GM23338 (cell line): Measurements from ENCODE around the gene EVI2B. TPM values are rescaled to one million over a fixed set of nuclear protein-coding genes. Genes with fewer than 3 reads are reported as not detected.

Source experiments
- ATAC-seq: fragments of 200-7000 bp; cut with Tn5 transposase; 3 replicates; pipeline ENCODE4 v1.9.1; 2020
- DNase-seq: peaks from one replicate; pipeline ENCODE4 v3.0.0-alpha.2; 2015; ENCODE audit warnings: low spot score
- H2AFZ ChIP-seq: fragments of 200-600 bp; sonication (generic); 2 replicates; pipeline ENCODE4 v1.8.0; 2016; ENCODE audit warnings: antibody characterized with exemption, mild to moderate bottlenecking, moderate library complexity
- H3F3A ChIP-seq: fragments of 200-600 bp; sonication (generic); replicated peaks from 2 replicates; pipeline ENCODE4 v1.8.0; 2017; ENCODE audit warnings: antibody characterized with exemption, mixed run types, low read depth
- H3K27ac ChIP-seq: fragments of 200-600 bp; sonication (generic); 2 replicates; pipeline ENCODE4 v1.6.1; 2016; ENCODE audit warnings: low read depth
- H3K27me3 ChIP-seq: fragments of 200-600 bp; sonication (generic); 2 replicates; pipeline ENCODE4 v1.8.0; 2016; ENCODE audit warnings: mild to moderate bottlenecking, mixed run types, moderate library complexity; ENCODE audit not compliant: insufficient read depth
- H3K36me3 ChIP-seq: fragments of 200-600 bp; sonication (generic); 2 replicates; pipeline ENCODE4 v1.8.0; 2016; ENCODE audit warnings: mild to moderate bottlenecking; ENCODE audit not compliant: insufficient read depth
- H3K4me1 ChIP-seq: fragments of 200-600 bp; sonication (generic); 2 replicates; pipeline ENCODE4 v1.8.0; 2016; ENCODE audit warnings: mild to moderate bottlenecking, moderate library complexity; ENCODE audit not compliant: insufficient read depth
- H3K4me2 ChIP-seq: fragments of 200-600 bp; sonication (generic); 2 replicates; pipeline ENCODE4 v1.7.1; 2017; ENCODE audit warnings: mixed run types
- H3K4me3 ChIP-seq: fragments of 200-600 bp; sonication (generic); 2 replicates; pipeline ENCODE4 v1.6.1; 2016; ENCODE audit warnings: mixed run types
- H3K79me2 ChIP-seq: fragments of 200-600 bp; sonication (generic); replicated peaks from 2 replicates; pipeline ENCODE4 v1.8.0; 2017; ENCODE audit warnings: mild to moderate bottlenecking; ENCODE audit not compliant: insufficient read depth
- H3K9me2 ChIP-seq: fragments of 200-600 bp; sonication (generic); 2 replicates; pipeline ENCODE4 v1.8.0; 2017; ENCODE audit not compliant: insufficient read depth
- H4K20me1 ChIP-seq: fragments of 200-600 bp; sonication (generic); replicated peaks from 2 replicates; pipeline ENCODE4 v1.8.0; 2017; ENCODE audit warnings: mild to moderate bottlenecking; ENCODE audit not compliant: insufficient read depth
- H3K27ac Mint-ChIP-seq: 2 replicates; pipeline ENCODE4 v1.8.0; 2020; ENCODE audit warnings: inconsistent platforms, mild to moderate bottlenecking, moderate library complexity, mixed read lengths
- H3K27me3 Mint-ChIP-seq: 3 replicates; pipeline ENCODE4 v1.8.0; 2022; ENCODE audit warnings: low read depth, mild to moderate bottlenecking, moderate library complexity, mixed read lengths, inconsistent platforms; ENCODE audit not compliant: insufficient read depth, poor library complexity
- H3K36me3 Mint-ChIP-seq: 3 replicates; pipeline ENCODE4 v1.8.0; 2021; ENCODE audit warnings: low read depth, mild to moderate bottlenecking, inconsistent platforms, moderate library complexity, mixed read lengths
- H3K4me1 Mint-ChIP-seq: 3 replicates; pipeline ENCODE4 v1.8.0; 2020; ENCODE audit warnings: mild to moderate bottlenecking, inconsistent platforms, mixed read lengths
- H3K4me3 Mint-ChIP-seq: 3 replicates; pipeline ENCODE4 v1.8.0; 2021; ENCODE audit warnings: moderate library complexity, mild to moderate bottlenecking, inconsistent platforms, mixed read lengths
- H3K9me3 Mint-ChIP-seq: 3 replicates; pipeline ENCODE4 v1.8.0; 2020; ENCODE audit warnings: moderate library complexity, mild to moderate bottlenecking, inconsistent platforms, mixed read lengths
- ETS1 ChIP-seq: IDR thresholded peaks from 2 replicates; pipeline ENCODE4 v1.6.1; 2016; ENCODE audit warnings: antibody characterized with exemption
- EZH2 ChIP-seq: fragments of 200-600 bp; sonication (generic); IDR thresholded peaks from one replicate; pipeline ENCODE4 v1.8.0; 2017; ENCODE audit warnings: antibody characterized with exemption, mild to moderate bottlenecking, low read depth; ENCODE audit not compliant: unreplicated experiment
- EZH2phosphoT487 ChIP-seq: fragments of 200-600 bp; sonication (generic); IDR thresholded peaks from one replicate; pipeline ENCODE4 v1.8.1; 2018; ENCODE audit warnings: antibody characterized with exemption; ENCODE audit not compliant: unreplicated experiment
- JUNB ChIP-seq: IDR thresholded peaks from one replicate; pipeline ENCODE4 v1.6.1; 2016; ENCODE audit warnings: antibody characterized with exemption; ENCODE audit not compliant: unreplicated experiment
- POLR2AphosphoS5 ChIP-seq: IDR thresholded peaks from 2 replicates; pipeline ENCODE4 v1.6.1; 2016; ENCODE audit warnings: antibody characterized with exemption, low read depth
- STAT1 ChIP-seq: IDR thresholded peaks from one replicate; pipeline ENCODE4 v1.6.1; 2016; ENCODE audit warnings: antibody characterized with exemption; ENCODE audit not compliant: unreplicated experiment
- ZNF114 ChIP-seq: fragments of 250-450 bp; sonication (Bioruptor Pico); IDR thresholded peaks from 2 replicates; pipeline ENCODE4 v1.5.0; 2020; ENCODE audit warnings: mild to moderate bottlenecking, moderate library complexity
- ZNF331 ChIP-seq: fragments of 250-450 bp; sonication (Bioruptor Pico); IDR thresholded peaks from 2 replicates; pipeline ENCODE4 v1.5.0; 2020; ENCODE audit warnings: low read depth, mild to moderate bottlenecking, moderate library complexity
- polyA plus RNA-seq: library from polyadenylated mRNA; unstranded; fragments of >200 nt; fragmentation: Nextera tagmentation; extraction: Ambion mirVana; gene quantifications from 2 replicates; pipeline ENCODE4 v1.2.1, GENCODE V29; 2016
- total RNA-seq: library from RNA; depleted of rRNA; stranded (reverse); fragments of >200 nt; shearing (Covaris generic); gene quantifications from 2 replicates; pipeline ENCODE4 v1.2.3, GENCODE V29; 2014
- TF ChIP-seq, protein P1 (sequence below): IDR thresholded peaks from one replicate; pipeline ENCODE4 v1.6.1; 2018; ENCODE audit warnings: antibody characterized with exemption; ENCODE audit not compliant: unreplicated experiment
- TF ChIP-seq, protein P2 (sequence below), 2 experiments: fragments of 200-600 bp in 1 of 2; sonication (generic) in 1 of 2; conservative IDR thresholded peaks; 2 replicates each; pipeline versions ENCODE4 v1.5.1 to v1.6.1; 2016 to 2017; ENCODE audit warnings: antibody characterized with exemption in 2 of 2, low read depth in 2 of 2, mild to moderate bottlenecking in 2 of 2, moderate library complexity in 1 of 2

EVI2B gene
- total and polyA plus RNA-seq, 2 experiments from 2014 or later = 0.18 TPM; not detected in 1

DNA sequence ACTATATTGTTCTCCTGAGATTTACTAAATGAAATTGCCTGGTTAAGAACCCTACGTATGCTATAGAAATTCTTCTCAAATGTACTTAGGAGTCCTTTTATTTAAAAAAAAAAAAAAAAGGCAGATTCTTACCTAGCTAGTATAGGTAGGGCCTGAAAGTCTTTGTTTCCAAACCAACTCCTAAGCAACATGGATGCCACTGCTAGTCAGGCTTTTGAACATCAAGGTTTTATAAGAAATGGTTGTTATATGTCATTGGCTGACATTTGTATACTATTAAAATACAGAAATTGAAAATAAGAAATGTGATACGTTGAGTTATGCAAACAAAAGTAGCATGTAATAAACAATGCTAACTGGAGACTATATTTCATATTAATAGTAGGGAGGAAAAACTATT is 6.4 kb upstream of the EVI2B start (continued):
- TF ChIP-seq, protein P1, sequence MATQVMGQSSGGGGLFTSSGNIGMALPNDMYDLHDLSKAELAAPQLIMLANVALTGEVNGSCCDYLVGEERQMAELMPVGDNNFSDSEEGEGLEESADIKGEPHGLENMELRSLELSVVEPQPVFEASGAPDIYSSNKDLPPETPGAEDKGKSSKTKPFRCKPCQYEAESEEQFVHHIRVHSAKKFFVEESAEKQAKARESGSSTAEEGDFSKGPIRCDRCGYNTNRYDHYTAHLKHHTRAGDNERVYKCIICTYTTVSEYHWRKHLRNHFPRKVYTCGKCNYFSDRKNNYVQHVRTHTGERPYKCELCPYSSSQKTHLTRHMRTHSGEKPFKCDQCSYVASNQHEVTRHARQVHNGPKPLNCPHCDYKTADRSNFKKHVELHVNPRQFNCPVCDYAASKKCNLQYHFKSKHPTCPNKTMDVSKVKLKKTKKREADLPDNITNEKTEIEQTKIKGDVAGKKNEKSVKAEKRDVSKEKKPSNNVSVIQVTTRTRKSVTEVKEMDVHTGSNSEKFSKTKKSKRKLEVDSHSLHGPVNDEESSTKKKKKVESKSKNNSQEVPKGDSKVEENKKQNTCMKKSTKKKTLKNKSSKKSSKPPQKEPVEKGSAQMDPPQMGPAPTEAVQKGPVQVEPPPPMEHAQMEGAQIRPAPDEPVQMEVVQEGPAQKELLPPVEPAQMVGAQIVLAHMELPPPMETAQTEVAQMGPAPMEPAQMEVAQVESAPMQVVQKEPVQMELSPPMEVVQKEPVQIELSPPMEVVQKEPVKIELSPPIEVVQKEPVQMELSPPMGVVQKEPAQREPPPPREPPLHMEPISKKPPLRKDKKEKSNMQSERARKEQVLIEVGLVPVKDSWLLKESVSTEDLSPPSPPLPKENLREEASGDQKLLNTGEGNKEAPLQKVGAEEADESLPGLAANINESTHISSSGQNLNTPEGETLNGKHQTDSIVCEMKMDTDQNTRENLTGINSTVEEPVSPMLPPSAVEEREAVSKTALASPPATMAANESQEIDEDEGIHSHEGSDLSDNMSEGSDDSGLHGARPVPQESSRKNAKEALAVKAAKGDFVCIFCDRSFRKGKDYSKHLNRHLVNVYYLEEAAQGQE = no peak
- TF ChIP-seq ZNF331 (CRISPR knock-in tag) (no peak), EZH2 (no peak), JUNB (no peak), ZNF114 (no peak), STAT1 (no peak), ETS1 (no peak)
- TF ChIP-seq, protein P2, sequence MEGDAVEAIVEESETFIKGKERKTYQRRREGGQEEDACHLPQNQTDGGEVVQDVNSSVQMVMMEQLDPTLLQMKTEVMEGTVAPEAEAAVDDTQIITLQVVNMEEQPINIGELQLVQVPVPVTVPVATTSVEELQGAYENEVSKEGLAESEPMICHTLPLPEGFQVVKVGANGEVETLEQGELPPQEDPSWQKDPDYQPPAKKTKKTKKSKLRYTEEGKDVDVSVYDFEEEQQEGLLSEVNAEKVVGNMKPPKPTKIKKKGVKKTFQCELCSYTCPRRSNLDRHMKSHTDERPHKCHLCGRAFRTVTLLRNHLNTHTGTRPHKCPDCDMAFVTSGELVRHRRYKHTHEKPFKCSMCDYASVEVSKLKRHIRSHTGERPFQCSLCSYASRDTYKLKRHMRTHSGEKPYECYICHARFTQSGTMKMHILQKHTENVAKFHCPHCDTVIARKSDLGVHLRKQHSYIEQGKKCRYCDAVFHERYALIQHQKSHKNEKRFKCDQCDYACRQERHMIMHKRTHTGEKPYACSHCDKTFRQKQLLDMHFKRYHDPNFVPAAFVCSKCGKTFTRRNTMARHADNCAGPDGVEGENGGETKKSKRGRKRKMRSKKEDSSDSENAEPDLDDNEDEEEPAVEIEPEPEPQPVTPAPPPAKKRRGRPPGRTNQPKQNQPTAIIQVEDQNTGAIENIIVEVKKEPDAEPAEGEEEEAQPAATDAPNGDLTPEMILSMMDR (conservative IDR thresholded peaks at IDR 0.05; ENCODE audit: low read depth in 2 of 2) = no peak

GRCh38 chr17:31318851-31319661 is 5.2 kb upstream of the EVI2B start:
- DNase-seq (no peak), ATAC-seq (no peak)
- Mint-ChIP-seq H3K4me3 (no peak overlapping the region), H3K36me3 (no peaks in the 10 kb centered on the region), H3K27me3 (peaks cover 4% of the 10 kb centered on the region), H3K27ac (peak overlapping the region; percentile 57), H3K4me1 (peaks cover 12% of the 10 kb centered on the region; the same call in 2 of the 3 replicates), H3K9me3 (no peaks in the 10 kb centered on the region)
- H3K27me3 ChIP-seq = no peaks in the 10 kb centered on the region
- H3K9me2 ChIP-seq = no peaks in the 10 kb centered on the region
- no peaks in the 10 kb centered on the region for H4K20me1 ChIP-seq
- H3K4me1 ChIP-seq = peaks cover 17% of the 10 kb centered on the region; the same call in 1 of the 2 replicates
- H3K4me3 ChIP-seq = no peak overlapping the region
- no peaks in the 10 kb centered on the region for H3K79me2 ChIP-seq
- TF ChIP-seq, protein P2 (conservative IDR thresholded peaks at IDR 0.05; ENCODE audit: low read depth in 2 of 2) = no peak
- TF ChIP-seq EZH2phosphoT487 (no peak), POLR2AphosphoS5 (no peak), STAT1 (no peak)
- H3K36me3 ChIP-seq = no peaks in the 10 kb centered on the region
- 0 out of 2 replicates have a peak overlapping the region, but pooled peaks have one; percentile 2 for H3K27ac ChIP-seq
- H2AFZ ChIP-seq = no peak overlapping the region
- H3F3A ChIP-seq = no peaks in the 10 kb centered on the region
- no peak overlapping the region for H3K4me2 ChIP-seq
